Spinal cord (tissue), 10 donors: ENCODE data around the gene KRT78. TPM values are rescaled to one million over a fixed set of nuclear protein-coding genes. Genes with fewer than 3 reads are reported as not detected.

Source experiments
- DNase-seq, 6 donors: peaks; one replicate each; pipeline versions ENCODE4 v3.0.0 to v3.0.0-alpha.2; 2013 to 2015; ENCODE audit warnings: low spot score in 6 of 6, low read depth in 4 of 6
- H3K27ac ChIP-seq: one replicate; pipeline ENCODE4 v1.5.1; 2013; ENCODE audit warnings: low read depth, low read length, control low read depth
- H3K27me3 ChIP-seq: one replicate; pipeline ENCODE4 v1.6.1; 2013; ENCODE audit warnings: low read length; ENCODE audit not compliant: control insufficient read depth, insufficient read depth
- H3K36me3 ChIP-seq: one replicate; pipeline ENCODE4 v1.6.1; 2013; ENCODE audit warnings: low read length; ENCODE audit not compliant: control insufficient read depth, insufficient read depth
- H3K4me1 ChIP-seq: one replicate; pipeline ENCODE4 v1.6.1; 2013; ENCODE audit warnings: low read length; ENCODE audit not compliant: control insufficient read depth, insufficient read depth
- H3K4me3 ChIP-seq: one replicate; pipeline ENCODE4 v1.5.1; 2013; ENCODE audit warnings: low read depth, low read length, control low read depth
- H3K9me3 ChIP-seq: one replicate; pipeline ENCODE4 v1.6.1; 2013; ENCODE audit warnings: low read length; ENCODE audit not compliant: control insufficient read depth, insufficient read depth
- WGBS: methylation state at CpG from one replicate; pipeline ENCODE4 v1.1.5; 2013; ENCODE audit warnings: missing lambda C conversion rate; ENCODE audit not compliant: insufficient coverage; 5-methylcytosine and 5-hydroxymethylcytosine counted together
- polyA plus RNA-seq, 2 donors: library from polyadenylated mRNA; unstranded; fragments of 120-200 nt; gene quantifications; one replicate each; pipeline ENCODE4 v1.2.1, GENCODE V29; 2013; ENCODE audit not compliant: insufficient read length in 2 of 2
- total RNA-seq, 2 donors: library from RNA; depleted of rRNA in 1 of 2; stranded (reverse); fragments of 120-200 nt in 1 of 2; fragments of >200 nt in 1 of 2; gene quantifications; one replicate each; pipeline versions ENCODE4 v1.2.3 to v1.2.4, GENCODE V29; 2013 to 2014
- donor health status: healthy.

Gene KRT78
- total and polyA plus RNA-seq, 4 donors, result 0.11 TPM; not detected in 3

GRCh38 chr12:52824741-52825410 lies 23.9 kb downstream of the KRT78 start:
- Histone ChIP-seq H3K27me3 (peaks cover 2% of the 10 kb centered on the region), H3K4me3 (no peak overlapping the region), H3K9me3 (no peaks in the 10 kb centered on the region), H3K4me1 (peaks cover 2% of the 10 kb centered on the region), H3K27ac (no peak overlapping the region), H3K36me3 (no peaks in the 10 kb centered on the region)
- WGBS, result no CpG with 5 or more reads among the region's 5 CpGs
- no peak for DNase-seq

DNA sequence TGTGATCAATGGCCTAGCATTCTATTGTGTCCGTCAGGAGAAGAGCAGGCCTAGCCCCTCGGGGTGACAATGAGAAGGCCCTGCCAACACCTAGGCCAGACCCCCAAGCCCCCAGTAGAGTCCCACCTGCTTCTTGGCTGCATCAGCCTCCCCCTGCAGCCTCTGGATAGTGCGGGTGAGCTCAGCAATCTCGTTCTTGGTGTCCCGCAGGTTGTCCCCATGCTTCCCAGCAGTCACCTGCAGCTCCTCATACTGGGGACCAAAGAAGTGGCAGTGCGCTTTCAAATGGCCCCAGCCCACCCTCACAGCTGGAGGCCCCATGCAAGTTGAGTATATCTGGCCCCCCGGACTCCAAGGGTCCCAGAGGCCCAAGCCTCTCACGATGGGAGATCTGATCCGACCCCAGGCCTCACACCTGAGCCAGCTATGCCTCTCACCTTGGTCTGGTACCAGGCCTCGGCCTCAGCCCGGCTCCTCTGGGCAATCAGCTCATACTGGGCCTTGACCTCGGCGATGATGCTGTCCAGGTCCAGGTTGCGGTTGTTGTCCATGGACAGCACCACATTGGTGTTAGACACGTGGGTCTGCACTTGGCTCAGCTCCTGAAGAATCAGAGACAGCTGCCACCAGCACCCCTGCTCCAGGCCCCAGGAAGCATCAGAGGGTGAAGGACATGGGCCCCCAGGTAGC lies 24.9 kb downstream of the KRT78 start:
- WGBS, result 90% methylated on average over 15 of the region's 15 CpGs
- Histone ChIP-seq H3K27me3 (no peaks in the 10 kb centered on the region), H3K9me3 (no peaks in the 10 kb centered on the region)

DNA sequence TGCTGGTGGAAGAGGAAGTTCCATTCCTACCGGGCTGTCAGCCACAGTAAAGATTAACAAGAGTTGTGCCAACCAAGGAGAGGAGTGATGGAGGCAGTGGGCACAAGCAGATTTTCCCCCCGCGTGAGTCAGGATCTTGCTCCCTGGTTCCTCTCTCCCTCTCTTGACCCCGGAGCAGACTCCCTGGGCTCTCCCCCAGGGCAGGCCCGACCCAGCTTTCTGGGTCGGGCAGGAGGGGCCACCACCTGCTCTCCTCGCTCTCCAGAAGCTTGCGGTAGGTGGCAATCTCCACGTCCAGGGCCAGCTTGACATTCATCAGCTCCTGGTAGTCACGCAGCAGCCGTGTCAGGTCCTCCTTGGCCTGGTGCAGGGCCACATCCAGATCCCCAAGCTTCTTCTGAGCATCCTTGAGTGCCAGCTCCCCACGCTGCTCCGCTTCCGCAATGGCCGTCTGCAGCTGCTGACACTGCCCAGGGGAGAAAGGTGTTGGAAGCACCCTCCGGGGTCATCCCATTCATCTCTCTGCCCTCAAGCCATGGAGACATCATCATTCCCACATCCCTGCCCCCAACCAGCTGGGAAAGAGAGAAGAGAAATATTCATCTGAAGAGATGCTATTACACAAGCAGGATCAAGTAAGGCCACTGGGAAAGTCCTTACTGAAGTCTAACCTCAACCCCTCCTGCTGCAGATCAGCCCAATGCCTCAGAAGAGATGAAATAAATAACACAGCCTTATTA lies 25.9 kb downstream of the KRT78 start:
- Histone ChIP-seq H3K4me1 (peaks cover 2% of the 10 kb centered on the region), H3K27ac (no peak overlapping the region), H3K27me3 (no peaks in the 10 kb centered on the region), H3K4me3 (no peak overlapping the region), H3K36me3 (no peaks in the 10 kb centered on the region), H3K9me3 (no peaks in the 10 kb centered on the region)
- DNase-seq, result no peak
- 88% methylated on average over 12 of the region's 16 CpGs for WGBS

More for the DNA sequence above, 24.9 kb downstream of the KRT78 start:
- no peak overlapping the region for H3K4me3 ChIP-seq
- no peak overlapping the region for H3K27ac ChIP-seq
- H3K36me3 ChIP-seq, result no peaks in the 10 kb centered on the region
- peaks cover 2% of the 10 kb centered on the region for H3K4me1 ChIP-seq
- no peak for DNase-seq

DNA sequence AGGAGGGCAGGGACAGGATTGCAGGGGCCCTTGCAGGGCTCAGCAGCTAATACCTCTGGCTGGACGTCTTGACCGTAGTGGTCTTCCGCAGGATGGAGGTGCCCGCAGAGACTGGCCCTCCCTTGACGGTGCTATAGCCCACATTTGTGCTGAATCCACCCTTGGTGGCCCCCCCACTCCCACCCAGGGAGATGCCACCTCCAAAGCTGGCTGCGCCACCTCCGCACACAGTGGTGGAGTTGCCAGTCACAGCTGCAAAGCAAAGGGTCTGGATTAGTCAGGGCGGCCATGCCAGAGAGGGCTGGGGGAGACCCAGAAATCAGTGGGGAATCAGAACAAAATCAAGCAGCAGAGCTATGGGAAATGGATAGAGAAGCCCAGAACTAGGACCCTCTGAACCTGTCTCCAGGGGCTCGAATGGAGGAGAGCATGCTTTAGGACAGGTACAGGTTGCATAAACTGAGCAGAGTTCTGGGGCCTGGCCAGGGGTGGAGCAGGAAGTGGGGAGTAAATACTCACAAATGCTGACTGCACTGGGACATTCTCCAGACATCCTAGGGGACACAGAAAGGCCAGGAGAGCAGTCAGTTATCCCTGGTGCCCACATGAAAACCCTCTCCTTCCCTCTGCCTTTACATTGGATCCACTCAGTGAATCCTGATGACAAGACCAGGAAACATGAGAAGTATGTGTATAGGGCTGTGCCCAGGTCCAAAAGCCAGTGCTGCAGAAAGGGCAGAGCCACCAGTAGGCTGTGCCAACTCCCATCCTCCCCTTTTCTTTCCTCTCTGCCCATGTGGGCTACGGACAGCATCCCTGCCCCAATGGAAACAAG lies 26.8 kb downstream of the KRT78 start:
- Histone ChIP-seq H3K4me1 (peaks cover 2% of the 10 kb centered on the region), H3K27me3 (no peaks in the 10 kb centered on the region), H3K9me3 (no peaks in the 10 kb centered on the region), H3K27ac (no peak overlapping the region), H3K4me3 (no peak overlapping the region), H3K36me3 (no peaks in the 10 kb centered on the region)
- no peak for DNase-seq
- 77% methylated on average over 9 of the region's 10 CpGs for WGBS

DNA sequence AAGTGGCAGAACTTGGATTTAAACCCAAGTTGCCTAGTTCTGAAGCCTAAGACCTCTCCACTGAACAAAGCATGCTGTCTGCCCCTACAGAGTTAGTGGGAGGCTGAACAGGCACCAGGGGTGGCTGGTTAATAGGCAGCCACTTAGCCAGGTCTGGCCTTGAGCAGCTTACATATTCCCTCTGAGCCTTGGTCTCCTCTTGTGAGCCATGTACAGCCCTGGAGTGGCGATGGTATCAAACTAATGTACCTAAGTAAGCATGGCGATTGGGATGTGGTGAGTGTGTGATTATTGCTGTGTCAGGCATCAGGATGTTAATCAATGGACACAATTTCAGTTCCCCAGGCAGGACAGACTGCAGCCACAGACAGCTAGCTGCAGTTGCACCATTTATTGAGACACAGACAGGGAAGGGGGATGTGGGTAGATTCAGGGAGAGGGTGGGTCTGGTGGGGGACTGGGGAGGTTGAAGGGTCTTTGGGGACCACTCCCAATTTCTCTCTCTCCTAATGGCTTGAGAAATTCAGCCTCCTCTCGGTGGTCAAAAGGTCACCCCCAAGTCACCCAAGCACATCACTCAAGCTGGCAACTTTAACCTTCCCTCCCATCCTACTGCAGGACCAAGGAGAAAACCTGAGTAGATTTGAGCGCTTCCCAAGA lies 27.6 kb downstream of the KRT78 start:
- H3K4me1 ChIP-seq, result peaks cover 2% of the 10 kb centered on the region
- H3K27ac ChIP-seq, result no peak overlapping the region
- DNase-seq, result no peak
- no peak overlapping the region for H3K4me3 ChIP-seq
- no peaks in the 10 kb centered on the region for H3K36me3 ChIP-seq
- no peaks in the 10 kb centered on the region for H3K9me3 ChIP-seq
- no peaks in the 10 kb centered on the region for H3K27me3 ChIP-seq
- WGBS, result 82% methylated on average over 3 of the region's 4 CpGs

DNA sequence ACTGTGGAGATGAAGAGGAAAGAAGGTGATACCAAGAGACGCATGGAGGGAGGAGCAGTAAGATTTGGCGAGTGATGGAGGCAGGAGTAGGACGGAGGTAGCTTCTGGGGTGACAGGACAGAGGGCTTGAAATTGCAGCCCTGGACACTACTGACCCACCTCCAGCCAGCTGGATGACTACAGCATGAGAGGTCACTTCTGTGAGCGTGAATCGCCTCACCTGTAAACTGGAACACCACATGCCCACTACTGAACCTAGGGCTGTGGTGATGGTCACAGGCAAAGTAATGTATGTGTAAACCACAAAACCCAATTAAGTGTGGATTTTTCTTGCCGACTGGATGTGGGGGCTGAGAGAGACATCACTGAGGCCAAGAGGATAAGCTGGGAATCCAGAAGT lies 28.3 kb downstream of the KRT78 start:
- Histone ChIP-seq H3K9me3 (no peaks in the 10 kb centered on the region), H3K4me1 (peaks cover 2% of the 10 kb centered on the region), H3K27me3 (no peaks in the 10 kb centered on the region), H3K27ac (no peak overlapping the region), H3K36me3 (no peaks in the 10 kb centered on the region), H3K4me3 (no peak overlapping the region)
- DNase-seq, result no peak
- WGBS, result 83% methylated on average over 2 of the region's 6 CpGs

- 63% methylated on average over 6 of the region's 7 CpGs for WGBS
- Histone ChIP-seq H3K9me3 (no peaks in the 10 kb centered on the region), H3K4me3 (no peak overlapping the region), H3K27ac (no peak overlapping the region), H3K4me1 (peaks cover 2% of the 10 kb centered on the region), H3K27me3 (no peaks in the 10 kb centered on the region), H3K36me3 (no peaks in the 10 kb centered on the region)
- DNase-seq, result no peak
Measured at GRCh38 chr12:52819731-52820510, 28.9 kb downstream of the KRT78 start.

GRCh38 chr12:52818887-52819420 lies 29.8 kb downstream of the KRT78 start:
- Histone ChIP-seq H3K36me3 (no peaks in the 10 kb centered on the region), H3K4me1 (peaks cover 2% of the 10 kb centered on the region), H3K9me3 (no peaks in the 10 kb centered on the region), H3K27me3 (no peaks in the 10 kb centered on the region), H3K27ac (no peak overlapping the region), H3K4me3 (no peak overlapping the region)
- WGBS, result 64% methylated on average over 5 of the region's 7 CpGs
- DNase-seq, result no peak
